ENCODE data around the gene WDR88.

- no peak for TF ChIP-seq CTCF (conservative IDR thresholded peaks at IDR 0.05; ENCODE audit: low read length)
- TF ChIP-seq EZH2phosphoT487 (IDR thresholded peaks at IDR 0.05; ENCODE audit: borderline replicate concordance, low read depth, low read length) = no peak
These were observed 74.5 kb downstream of the WDR88 start for GRCh38 chr19:33206261-33207039.

Data from OCI-LY7 (cell line).